Measurements from ENCODE around the gene FOXO6. TPM values are rescaled to one million over a fixed set of nuclear protein-coding genes. Genes with fewer than 3 reads are reported as not detected.

FOXO6 gene
- total and polyA plus RNA-seq, 2 donors (not counting 1 experiment from before 2014, with no cell fraction given), result 0.06 to 0.15 TPM

- H3K27me3 ChIP-seq (replicated peaks in 1 of 4; ENCODE audit: control extremely low read depth in 1 of 4, control insufficient read depth in 3 of 4, insufficient read depth in 4 of 4, low read length in 3 of 4), result peaks cover 0 to 35% (median 7%) of the 10 kb centered on the region in 4 experiments
- Mint-ChIP-seq H3K4me1 (peaks cover 15% of the 10 kb centered on the region), H3K27ac (no peak overlapping the region), H3K4me3 (no peak overlapping the region), H3K9me3 (ENCODE audit: insufficient read depth) (no peaks in the 10 kb centered on the region), H3K27me3 (peaks cover 54% of the 10 kb centered on the region)
- no peak overlapping the region for H3K4me3 ChIP-seq (ENCODE audit: control extremely low read depth in 1 of 5, extremely low read depth in 1 of 5, insufficient read depth in 1 of 5, low read depth in 2 of 5, low read length in 4 of 5)
- no peak overlapping the region for H3K4me2 ChIP-seq (replicated peaks; ENCODE audit: low read depth, low read length, poor library complexity, severe bottlenecking)
- no peak overlapping the region for H3K9ac ChIP-seq (ENCODE audit: low read length)
- TF ChIP-seq, protein P1, sequence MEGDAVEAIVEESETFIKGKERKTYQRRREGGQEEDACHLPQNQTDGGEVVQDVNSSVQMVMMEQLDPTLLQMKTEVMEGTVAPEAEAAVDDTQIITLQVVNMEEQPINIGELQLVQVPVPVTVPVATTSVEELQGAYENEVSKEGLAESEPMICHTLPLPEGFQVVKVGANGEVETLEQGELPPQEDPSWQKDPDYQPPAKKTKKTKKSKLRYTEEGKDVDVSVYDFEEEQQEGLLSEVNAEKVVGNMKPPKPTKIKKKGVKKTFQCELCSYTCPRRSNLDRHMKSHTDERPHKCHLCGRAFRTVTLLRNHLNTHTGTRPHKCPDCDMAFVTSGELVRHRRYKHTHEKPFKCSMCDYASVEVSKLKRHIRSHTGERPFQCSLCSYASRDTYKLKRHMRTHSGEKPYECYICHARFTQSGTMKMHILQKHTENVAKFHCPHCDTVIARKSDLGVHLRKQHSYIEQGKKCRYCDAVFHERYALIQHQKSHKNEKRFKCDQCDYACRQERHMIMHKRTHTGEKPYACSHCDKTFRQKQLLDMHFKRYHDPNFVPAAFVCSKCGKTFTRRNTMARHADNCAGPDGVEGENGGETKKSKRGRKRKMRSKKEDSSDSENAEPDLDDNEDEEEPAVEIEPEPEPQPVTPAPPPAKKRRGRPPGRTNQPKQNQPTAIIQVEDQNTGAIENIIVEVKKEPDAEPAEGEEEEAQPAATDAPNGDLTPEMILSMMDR (IDR thresholded peaks at IDR 0.05), result no peak
- H2AFZ ChIP-seq (ENCODE audit: insufficient read depth, low read depth, low read length, poor library complexity, severe bottlenecking), result no peak overlapping the region
- no peak overlapping the region for H3K27ac ChIP-seq (ENCODE audit: low read length in 2 of 2)
- WGBS (ENCODE audit: insufficient coverage), result 100% methylated on average over 1 of the region's 4 CpGs
- intact Hi-C loops (cut with micrococcal nuclease), result no loop called here
- no peaks in the 10 kb centered on the region for H3K36me3 ChIP-seq (replicated peaks in 1 of 2; ENCODE audit: control extremely low read depth in 1 of 2, control insufficient read depth in 1 of 2, extremely low read depth in 1 of 2, insufficient read depth in 2 of 2, low read length in 1 of 2)
- no peak for DNase-seq
- no peak for ATAC-seq (ENCODE audit: low read depth)
- H4K20me1 ChIP-seq (ENCODE audit: control insufficient read depth, insufficient read depth, low read length, poor library complexity, severe bottlenecking), result no peaks in the 10 kb centered on the region
- ChIA-PET POLR2A (no interaction called here), CTCF (no interaction called here)
- peaks cover 8 to 16% of the 10 kb centered on the region in 2 donors for H3K4me1 ChIP-seq (ENCODE audit: control insufficient read depth in 2 of 2, insufficient read depth in 2 of 2, low read length in 2 of 2)
- no peaks in the 10 kb centered on the region for H3K79me2 ChIP-seq (ENCODE audit: control insufficient read depth, insufficient read depth, low read length)
- peaks cover 0 to 4% (median 0%) of the 10 kb centered on the region in 3 donors for H3K9me3 ChIP-seq (ENCODE audit: control extremely low read depth in 1 of 3, control insufficient read depth in 2 of 3, insufficient read depth in 1 of 3, low read length in 2 of 3)
These were observed 16.2 kb downstream of the FOXO6 start for GRCh38 chr1:41377397-41377796.

GRCh38 chr1:41378222-41378621, 17.0 kb downstream of the FOXO6 start:
- Histone ChIP-seq H3K4me1 (ENCODE audit: control insufficient read depth in 2 of 2, insufficient read depth in 2 of 2, low read length in 2 of 2) (peaks cover 14 to 22% of the 10 kb centered on the region in 2 donors), H4K20me1 (ENCODE audit: control insufficient read depth, insufficient read depth, low read length, poor library complexity, severe bottlenecking) (no peaks in the 10 kb centered on the region), H3K79me2 (ENCODE audit: control insufficient read depth, insufficient read depth, low read length) (no peaks in the 10 kb centered on the region), H3K27me3 (replicated peaks in 1 of 4; ENCODE audit: control extremely low read depth in 1 of 4, control insufficient read depth in 3 of 4, insufficient read depth in 4 of 4, low read length in 3 of 4) (peaks cover 0 to 42% (median 11%) of the 10 kb centered on the region in 4 experiments), H3K9me3 (ENCODE audit: control extremely low read depth in 1 of 3, control insufficient read depth in 2 of 3, insufficient read depth in 1 of 3, low read length in 2 of 3) (peaks cover 0 to 4% (median 0%) of the 10 kb centered on the region in 3 donors), H3K9ac (ENCODE audit: low read length) (no peak overlapping the region), H3K4me2 (replicated peaks; ENCODE audit: low read depth, low read length, poor library complexity, severe bottlenecking) (no peak overlapping the region), H3K4me3 (ENCODE audit: control extremely low read depth in 1 of 5, extremely low read depth in 1 of 5, insufficient read depth in 1 of 5, low read depth in 2 of 5, low read length in 4 of 5) (no peak overlapping the region), H3K36me3 (replicated peaks in 1 of 2; ENCODE audit: control extremely low read depth in 1 of 2, control insufficient read depth in 1 of 2, extremely low read depth in 1 of 2, insufficient read depth in 2 of 2, low read length in 1 of 2) (no peaks in the 10 kb centered on the region), H3K27ac (ENCODE audit: low read length in 2 of 2) (no peak overlapping the region), H2AFZ (ENCODE audit: insufficient read depth, low read depth, low read length, poor library complexity, severe bottlenecking) (no peak overlapping the region)
- POLR2A ChIA-PET, result no interaction called here
- H3K4me3 Mint-ChIP-seq, result no peak overlapping the region
- no peaks in the 10 kb centered on the region for H3K9me3 Mint-ChIP-seq (ENCODE audit: insufficient read depth)
- WGBS (ENCODE audit: insufficient coverage), result 100% methylated on average over 4 of the region's 4 CpGs
- H3K27ac Mint-ChIP-seq, result no peak overlapping the region
- H3K27me3 Mint-ChIP-seq, result peaks cover 49% of the 10 kb centered on the region
- no peak for ATAC-seq (ENCODE audit: low read depth)
- TF ChIP-seq EZH2 (IDR thresholded peaks at IDR 0.05; ENCODE audit: borderline replicate concordance, insufficient read depth, low read depth, low read length, poor library complexity, severe bottlenecking), result no peak
- TF ChIP-seq, protein P1 (IDR thresholded peaks at IDR 0.05), result no peak
- no peak for DNase-seq
- peaks cover 19% of the 10 kb centered on the region for H3K4me1 Mint-ChIP-seq
- CTCF ChIA-PET, result no interaction called here
- intact Hi-C loops (cut with micrococcal nuclease), result no loop called here

Data from B cell (primary cell).